GM23338 (cell line): ENCODE results near the gene KCNK15. TPM values are rescaled to one million over a fixed set of nuclear protein-coding genes. Genes with fewer than 3 reads are reported as not detected.
A peak's percentile ranks its signal among the peaks of the same experiment; 100 is the strongest.

Experiments
- ATAC-seq: fragments of 200-7000 bp; cut with Tn5 transposase; 3 replicates; pipeline ENCODE4 v1.9.1; 2020
- DNase-seq: peaks from one replicate; pipeline ENCODE4 v3.0.0-alpha.2; 2015; ENCODE audit warnings: low spot score
- H2AFZ ChIP-seq: fragments of 200-600 bp; sonication (generic); 2 replicates; pipeline ENCODE4 v1.8.0; 2016; ENCODE audit warnings: antibody characterized with exemption, mild to moderate bottlenecking, moderate library complexity
- H3F3A ChIP-seq: fragments of 200-600 bp; sonication (generic); replicated peaks from 2 replicates; pipeline ENCODE4 v1.8.0; 2017; ENCODE audit warnings: antibody characterized with exemption, mixed run types, low read depth
- H3K27ac ChIP-seq: fragments of 200-600 bp; sonication (generic); 2 replicates; pipeline ENCODE4 v1.6.1; 2016; ENCODE audit warnings: low read depth
- H3K27me3 ChIP-seq: fragments of 200-600 bp; sonication (generic); 2 replicates; pipeline ENCODE4 v1.8.0; 2016; ENCODE audit warnings: mild to moderate bottlenecking, mixed run types, moderate library complexity; ENCODE audit not compliant: insufficient read depth
- H3K36me3 ChIP-seq: fragments of 200-600 bp; sonication (generic); 2 replicates; pipeline ENCODE4 v1.8.0; 2016; ENCODE audit warnings: mild to moderate bottlenecking; ENCODE audit not compliant: insufficient read depth
- H3K4me1 ChIP-seq: fragments of 200-600 bp; sonication (generic); 2 replicates; pipeline ENCODE4 v1.8.0; 2016; ENCODE audit warnings: mild to moderate bottlenecking, moderate library complexity; ENCODE audit not compliant: insufficient read depth
- H3K4me2 ChIP-seq: fragments of 200-600 bp; sonication (generic); 2 replicates; pipeline ENCODE4 v1.7.1; 2017; ENCODE audit warnings: mixed run types
- H3K4me3 ChIP-seq: fragments of 200-600 bp; sonication (generic); 2 replicates; pipeline ENCODE4 v1.6.1; 2016; ENCODE audit warnings: mixed run types
- H3K79me2 ChIP-seq: fragments of 200-600 bp; sonication (generic); replicated peaks from 2 replicates; pipeline ENCODE4 v1.8.0; 2017; ENCODE audit warnings: mild to moderate bottlenecking; ENCODE audit not compliant: insufficient read depth
- H3K9me2 ChIP-seq: fragments of 200-600 bp; sonication (generic); 2 replicates; pipeline ENCODE4 v1.8.0; 2017; ENCODE audit not compliant: insufficient read depth
- H4K20me1 ChIP-seq: fragments of 200-600 bp; sonication (generic); replicated peaks from 2 replicates; pipeline ENCODE4 v1.8.0; 2017; ENCODE audit warnings: mild to moderate bottlenecking; ENCODE audit not compliant: insufficient read depth
- H3K27ac Mint-ChIP-seq: 2 replicates; pipeline ENCODE4 v1.8.0; 2020; ENCODE audit warnings: inconsistent platforms, mild to moderate bottlenecking, moderate library complexity, mixed read lengths
- H3K27me3 Mint-ChIP-seq: 3 replicates; pipeline ENCODE4 v1.8.0; 2022; ENCODE audit warnings: low read depth, mild to moderate bottlenecking, moderate library complexity, mixed read lengths, inconsistent platforms; ENCODE audit not compliant: insufficient read depth, poor library complexity
- H3K36me3 Mint-ChIP-seq: 3 replicates; pipeline ENCODE4 v1.8.0; 2021; ENCODE audit warnings: low read depth, mild to moderate bottlenecking, inconsistent platforms, moderate library complexity, mixed read lengths
- H3K4me1 Mint-ChIP-seq: 3 replicates; pipeline ENCODE4 v1.8.0; 2020; ENCODE audit warnings: mild to moderate bottlenecking, inconsistent platforms, mixed read lengths
- H3K4me3 Mint-ChIP-seq: 3 replicates; pipeline ENCODE4 v1.8.0; 2021; ENCODE audit warnings: moderate library complexity, mild to moderate bottlenecking, inconsistent platforms, mixed read lengths
- H3K9me3 Mint-ChIP-seq: 3 replicates; pipeline ENCODE4 v1.8.0; 2020; ENCODE audit warnings: moderate library complexity, mild to moderate bottlenecking, inconsistent platforms, mixed read lengths
- CREB1 ChIP-seq: fragments of 250-450 bp; sonication (Bioruptor Pico); IDR thresholded peaks from 2 replicates; pipeline ENCODE4 v1.5.0; 2020; ENCODE audit warnings: low read depth, mild to moderate bottlenecking, moderate library complexity
- EZH2 ChIP-seq: fragments of 200-600 bp; sonication (generic); IDR thresholded peaks from one replicate; pipeline ENCODE4 v1.8.0; 2017; ENCODE audit warnings: antibody characterized with exemption, mild to moderate bottlenecking, low read depth; ENCODE audit not compliant: unreplicated experiment
- NANOG ChIP-seq: IDR thresholded peaks from 2 replicates; pipeline ENCODE4 v1.6.1; 2016; ENCODE audit warnings: antibody characterized with exemption, borderline replicate concordance
- STAT1 ChIP-seq: IDR thresholded peaks from one replicate; pipeline ENCODE4 v1.6.1; 2016; ENCODE audit warnings: antibody characterized with exemption; ENCODE audit not compliant: unreplicated experiment
- ZNF114 ChIP-seq: fragments of 250-450 bp; sonication (Bioruptor Pico); IDR thresholded peaks from 2 replicates; pipeline ENCODE4 v1.5.0; 2020; ENCODE audit warnings: mild to moderate bottlenecking, moderate library complexity
- ZNF331 ChIP-seq: fragments of 250-450 bp; sonication (Bioruptor Pico); IDR thresholded peaks from 2 replicates; pipeline ENCODE4 v1.5.0; 2020; ENCODE audit warnings: low read depth, mild to moderate bottlenecking, moderate library complexity
- polyA plus RNA-seq: library from polyadenylated mRNA; unstranded; fragments of >200 nt; fragmentation: Nextera tagmentation; extraction: Ambion mirVana; gene quantifications from 2 replicates; pipeline ENCODE4 v1.2.1, GENCODE V29; 2016
- total RNA-seq: library from RNA; depleted of rRNA; stranded (reverse); fragments of >200 nt; shearing (Covaris generic); gene quantifications from 2 replicates; pipeline ENCODE4 v1.2.3, GENCODE V29; 2014
- TF ChIP-seq, protein P1 (sequence below), 2 experiments: fragments of 200-600 bp in 1 of 2; sonication (generic) in 1 of 2; conservative IDR thresholded peaks; 2 replicates each; pipeline versions ENCODE4 v1.5.1 to v1.6.1; 2016 to 2017; ENCODE audit warnings: antibody characterized with exemption in 2 of 2, low read depth in 2 of 2, mild to moderate bottlenecking in 2 of 2, moderate library complexity in 1 of 2

The KCNK15 gene
- total and polyA plus RNA-seq, 2 experiments from 2014 or later: 0.63 to 3.3 TPM

DNA sequence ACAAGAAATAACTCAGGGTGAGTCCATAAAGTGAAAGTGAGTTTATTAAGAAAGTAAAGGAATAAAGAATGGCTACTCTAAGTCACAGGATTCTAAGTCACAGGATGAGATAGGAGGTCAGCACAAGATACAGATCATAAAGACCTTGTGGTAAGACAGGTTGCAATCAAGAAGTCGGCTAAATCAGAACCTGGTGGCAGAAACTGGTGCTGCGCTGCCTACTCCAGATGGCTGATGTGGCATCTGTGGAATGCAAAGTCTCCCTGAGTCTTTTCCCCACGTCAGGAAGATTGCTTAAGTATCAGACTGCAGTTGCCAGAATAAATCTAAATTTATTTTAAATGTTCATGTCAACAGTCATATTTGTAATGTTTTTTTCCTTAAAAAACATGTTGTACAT, 10.7 kb upstream of the KCNK15 start:
- no peaks in the 10 kb centered on the region for H3K36me3 ChIP-seq
- peaks cover 4% of the 10 kb centered on the region; the same call in 1 of the 3 replicates for H3K36me3 Mint-ChIP-seq
- ATAC-seq: peak; percentile 11
- H3K27me3 ChIP-seq: no peaks in the 10 kb centered on the region
- no peaks in the 10 kb centered on the region for H3K79me2 ChIP-seq
- peaks cover 4% of the 10 kb centered on the region for H3K27me3 Mint-ChIP-seq
- no peaks in the 10 kb centered on the region for H3K9me2 ChIP-seq
- no peaks in the 10 kb centered on the region for H3F3A ChIP-seq
- no peak overlapping the region for H3K27ac ChIP-seq
- no peak overlapping the region for H3K27ac Mint-ChIP-seq
- TF ChIP-seq ZNF331 (CRISPR knock-in tag): no peak
- no peak overlapping the region for H3K4me2 ChIP-seq
- H4K20me1 ChIP-seq: no peaks in the 10 kb centered on the region
- H3K4me1 Mint-ChIP-seq: peaks cover 31% of the 10 kb centered on the region
- H3K4me3 ChIP-seq: no peak overlapping the region
- H3K4me3 Mint-ChIP-seq: no peak overlapping the region
- peak; percentile 82 for DNase-seq
- H3K4me1 ChIP-seq: no peaks in the 10 kb centered on the region
- H2AFZ ChIP-seq: no peak overlapping the region
- no peaks in the 10 kb centered on the region; the same call in 1 of the 3 replicates for H3K9me3 Mint-ChIP-seq

DNA sequence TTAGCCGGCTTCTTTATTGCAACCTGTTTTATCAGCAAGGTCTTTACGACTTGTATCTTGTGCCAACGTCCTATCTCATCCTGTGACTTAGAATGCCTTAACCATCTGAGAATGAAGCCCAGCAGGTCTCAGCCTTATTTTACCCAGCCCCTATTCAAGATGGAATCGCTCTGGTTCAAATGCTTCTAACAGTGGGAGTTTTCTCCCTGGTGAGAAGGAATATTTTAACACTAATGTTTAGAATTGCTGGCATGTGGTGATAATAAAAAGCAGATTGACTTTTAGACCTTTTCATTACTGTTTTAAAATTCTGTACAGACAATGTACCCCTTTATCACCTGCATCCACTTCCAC, 9.9 kb upstream of the KCNK15 start:
- TF ChIP-seq STAT1: no peak
- TF ChIP-seq, protein P1, sequence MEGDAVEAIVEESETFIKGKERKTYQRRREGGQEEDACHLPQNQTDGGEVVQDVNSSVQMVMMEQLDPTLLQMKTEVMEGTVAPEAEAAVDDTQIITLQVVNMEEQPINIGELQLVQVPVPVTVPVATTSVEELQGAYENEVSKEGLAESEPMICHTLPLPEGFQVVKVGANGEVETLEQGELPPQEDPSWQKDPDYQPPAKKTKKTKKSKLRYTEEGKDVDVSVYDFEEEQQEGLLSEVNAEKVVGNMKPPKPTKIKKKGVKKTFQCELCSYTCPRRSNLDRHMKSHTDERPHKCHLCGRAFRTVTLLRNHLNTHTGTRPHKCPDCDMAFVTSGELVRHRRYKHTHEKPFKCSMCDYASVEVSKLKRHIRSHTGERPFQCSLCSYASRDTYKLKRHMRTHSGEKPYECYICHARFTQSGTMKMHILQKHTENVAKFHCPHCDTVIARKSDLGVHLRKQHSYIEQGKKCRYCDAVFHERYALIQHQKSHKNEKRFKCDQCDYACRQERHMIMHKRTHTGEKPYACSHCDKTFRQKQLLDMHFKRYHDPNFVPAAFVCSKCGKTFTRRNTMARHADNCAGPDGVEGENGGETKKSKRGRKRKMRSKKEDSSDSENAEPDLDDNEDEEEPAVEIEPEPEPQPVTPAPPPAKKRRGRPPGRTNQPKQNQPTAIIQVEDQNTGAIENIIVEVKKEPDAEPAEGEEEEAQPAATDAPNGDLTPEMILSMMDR (conservative IDR thresholded peaks at IDR 0.05; ENCODE audit: low read depth in 2 of 2): 0 out of 4 replicates have a peak, but pooled peaks of 1 of the 2 experiments have one; percentile 17
- Mint-ChIP-seq H3K27me3 (peaks cover 4% of the 10 kb centered on the region), H3K9me3 (no peaks in the 10 kb centered on the region; the same call in 1 of the 3 replicates), H3K4me3 (no peak overlapping the region; the same call in 2 of the 3 replicates), H3K4me1 (peaks cover 31% of the 10 kb centered on the region), H3K36me3 (peaks cover 4% of the 10 kb centered on the region; the same call in 1 of the 3 replicates), H3K27ac (peak overlapping the region; percentile 76; the same call in 1 of the 2 replicates)
- Histone ChIP-seq H3K36me3 (no peaks in the 10 kb centered on the region), H3K27me3 (no peaks in the 10 kb centered on the region), H3F3A (no peaks in the 10 kb centered on the region), H4K20me1 (no peaks in the 10 kb centered on the region), H2AFZ (no peak overlapping the region), H3K4me3 (no peak overlapping the region), H3K9me2 (no peaks in the 10 kb centered on the region), H3K27ac (peak overlapping the region; percentile 6; the same call in 1 of the 2 replicates), H3K4me1 (no peaks in the 10 kb centered on the region), H3K4me2 (no peak overlapping the region), H3K79me2 (no peaks in the 10 kb centered on the region)
- no peak for ATAC-seq
- DNase-seq: no peak

DNA sequence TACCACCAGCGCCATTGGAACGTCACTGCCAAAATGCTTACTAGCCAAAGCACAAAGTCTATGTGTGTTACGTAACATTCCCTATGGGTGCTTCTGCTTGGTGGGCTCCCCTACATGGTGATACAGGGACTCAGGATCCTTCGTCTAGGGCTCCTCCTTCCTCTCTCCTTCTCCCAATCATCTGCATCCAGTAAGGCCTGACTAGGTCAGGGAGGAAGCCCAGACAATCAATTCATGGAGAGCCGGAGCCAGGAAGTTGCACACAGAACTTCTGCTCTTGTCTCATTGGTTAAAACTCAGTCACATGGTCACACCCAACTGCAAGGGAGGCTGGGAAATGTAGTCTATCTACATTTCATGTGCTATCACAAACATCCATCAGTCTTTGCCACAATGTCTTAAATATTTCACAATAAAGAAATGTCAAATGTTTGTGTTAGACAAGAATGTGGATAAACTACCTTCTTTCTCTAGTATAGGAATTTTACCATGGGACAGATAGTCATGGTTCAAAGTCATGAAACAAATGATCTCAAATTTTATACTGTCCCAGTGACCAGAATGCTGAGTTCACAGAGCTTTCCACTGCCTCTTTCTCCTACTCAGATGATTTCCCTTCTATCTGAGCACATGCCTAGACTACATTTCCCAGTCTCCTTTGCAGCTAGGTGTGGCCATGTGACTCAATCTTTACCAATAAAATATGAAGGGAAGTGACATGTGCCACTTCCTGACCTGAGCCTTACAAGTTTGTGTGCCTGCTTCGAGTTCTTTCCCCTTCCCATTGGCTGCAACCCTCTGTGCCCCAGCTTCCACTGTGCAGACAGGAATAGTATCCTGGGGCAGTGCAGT, 9.3 kb upstream of the KCNK15 start:
- H3K27me3 Mint-ChIP-seq: peaks cover 4% of the 10 kb centered on the region
- Histone ChIP-seq H3K9me2 (no peaks in the 10 kb centered on the region), H3K4me1 (no peaks in the 10 kb centered on the region), H3K27me3 (no peaks in the 10 kb centered on the region), H3K36me3 (no peaks in the 10 kb centered on the region), H3K27ac (peak overlapping the region; percentile 6; the same call in 1 of the 2 replicates), H4K20me1 (no peaks in the 10 kb centered on the region), H3F3A (no peaks in the 10 kb centered on the region), H3K4me2 (no peak overlapping the region), H3K79me2 (no peaks in the 10 kb centered on the region), H2AFZ (no peak overlapping the region), H3K4me3 (no peak overlapping the region)
- no peak overlapping the region; the same call in 2 of the 3 replicates for H3K4me3 Mint-ChIP-seq
- H3K27ac Mint-ChIP-seq: peak overlapping the region; percentile 76; the same call in 1 of the 2 replicates
- H3K4me1 Mint-ChIP-seq: peaks cover 31% of the 10 kb centered on the region
- peaks cover 4% of the 10 kb centered on the region; the same call in 1 of the 3 replicates for H3K36me3 Mint-ChIP-seq
- ATAC-seq (peak; percentile 94), DNase-seq (peak; percentile 95)
- no peaks in the 10 kb centered on the region; the same call in 1 of the 3 replicates for H3K9me3 Mint-ChIP-seq
- TF ChIP-seq NANOG: no peak
- no peak for TF ChIP-seq ZNF114 (CRISPR knock-in tag)
- TF ChIP-seq EZH2: no peak
- TF ChIP-seq CREB1 (CRISPR knock-in tag): peak; percentile 30; the same call in 1 of the 2 replicates
